Forelimb muscle (tissue), 1 donor: Measurements from ENCODE around the gene SLC4A3. TPM values are rescaled to one million over a fixed set of nuclear protein-coding genes. Genes with fewer than 3 reads are reported as not detected.
"Not testable (repeated sequence)": the region's sequence is repeated elsewhere in the genome, so short reads cannot be mapped to it uniquely, and the experiment has no call there.

Experiments
- DNase-seq: peaks from one replicate; pipeline ENCODE4 v3.0.0-alpha.2; 2013; ENCODE audit warnings: low read depth
- polyA plus RNA-seq: library from polyadenylated mRNA; unstranded; fragments of 120-200 nt; gene quantifications from one replicate; pipeline ENCODE4 v1.2.1, GENCODE V29; 2013; ENCODE audit not compliant: insufficient read length

SLC4A3 gene
- polyA plus RNA-seq, 1 donor: 6.9 TPM

DNA sequence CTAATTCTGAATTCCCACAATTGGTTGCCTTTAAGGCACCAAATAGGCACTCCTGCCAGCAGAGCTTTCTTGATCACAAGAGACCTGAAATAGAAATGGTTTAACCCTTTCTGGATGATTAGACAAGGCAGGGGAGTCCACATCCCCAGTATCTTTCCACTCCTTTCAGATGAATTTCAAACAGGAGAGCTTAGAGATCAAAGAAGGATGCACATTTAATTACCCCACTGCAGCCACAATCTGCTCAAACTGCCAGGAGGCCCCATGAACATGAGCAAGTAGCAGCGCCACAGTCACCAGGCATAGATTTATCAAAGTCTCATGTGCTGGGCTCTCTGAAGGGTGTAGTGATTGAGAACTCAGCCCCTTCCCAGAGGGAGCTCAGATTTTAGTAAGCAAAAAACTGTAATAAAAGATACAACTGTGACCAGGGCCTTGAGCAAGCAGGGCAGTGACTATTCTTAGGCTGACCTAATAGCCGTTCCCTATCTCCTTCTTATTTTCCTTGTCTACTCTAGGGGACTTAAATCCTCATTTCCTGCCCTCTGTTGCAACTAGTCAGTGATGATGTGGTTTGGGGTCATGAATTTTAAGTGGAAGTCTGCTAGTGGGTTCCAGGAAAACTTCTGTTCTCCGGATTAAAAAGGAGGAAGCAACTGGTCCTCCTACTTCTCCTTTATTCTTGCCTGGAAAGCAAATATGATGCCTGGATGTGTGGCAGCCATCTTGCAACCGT lies 53.7 kb downstream of the SLC4A3 start:
- DNase-seq: no peak

DNA sequence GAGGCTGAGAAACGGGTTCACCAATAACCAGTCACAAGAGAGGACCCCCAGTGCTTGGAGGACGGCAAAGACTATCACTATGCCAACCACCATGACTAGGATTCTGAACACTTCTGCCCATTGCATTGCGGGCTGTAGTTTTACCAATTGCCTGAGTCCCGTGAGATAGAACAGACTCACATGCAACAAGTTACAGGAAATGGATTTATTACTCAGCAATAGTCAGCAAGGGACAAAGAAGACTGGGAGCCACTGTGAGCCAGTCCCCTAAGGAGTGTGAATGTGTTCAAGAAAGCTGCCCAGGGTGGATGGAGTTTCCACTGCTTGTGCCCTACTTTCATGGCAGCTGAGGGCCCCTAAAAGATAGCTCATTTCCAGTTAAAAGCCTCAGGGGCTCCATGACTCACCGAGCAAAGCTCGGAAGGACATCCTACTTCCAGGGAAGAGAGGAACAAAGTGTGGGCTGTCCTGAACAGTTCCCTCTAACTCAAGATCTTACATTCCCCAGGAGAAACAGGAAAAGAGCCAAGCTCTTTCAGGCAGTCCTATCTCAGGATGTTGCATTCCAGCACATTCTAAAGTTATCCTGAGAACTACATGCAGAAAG lies 54.4 kb downstream of the SLC4A3 start:
- no peak for DNase-seq

DNA sequence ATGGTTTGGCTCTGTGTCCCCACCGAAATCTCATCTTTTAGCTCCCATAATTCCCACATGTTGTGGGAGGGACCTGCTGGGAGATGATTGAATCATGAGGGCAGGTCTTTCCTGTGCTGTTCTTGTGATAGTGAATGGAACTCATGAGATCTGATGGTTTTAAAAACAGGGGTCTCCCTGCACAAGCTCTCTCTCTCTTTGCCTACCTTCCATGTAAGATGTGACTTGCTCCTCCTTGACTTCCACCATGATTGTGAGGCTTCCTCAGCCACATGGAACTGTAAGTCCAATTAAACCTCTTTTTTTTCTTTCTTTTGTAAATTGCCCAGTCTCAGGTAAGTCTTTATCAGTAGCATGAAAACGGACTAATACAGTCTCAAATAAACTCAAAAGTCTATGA lies 56.0 kb downstream of the SLC4A3 start:
- not testable (repeated sequence) for DNase-seq

- no peak for DNase-seq
Observed at GRCh38 chr2:219684721-219685689, 57.6 kb downstream of the SLC4A3 start.

DNA sequence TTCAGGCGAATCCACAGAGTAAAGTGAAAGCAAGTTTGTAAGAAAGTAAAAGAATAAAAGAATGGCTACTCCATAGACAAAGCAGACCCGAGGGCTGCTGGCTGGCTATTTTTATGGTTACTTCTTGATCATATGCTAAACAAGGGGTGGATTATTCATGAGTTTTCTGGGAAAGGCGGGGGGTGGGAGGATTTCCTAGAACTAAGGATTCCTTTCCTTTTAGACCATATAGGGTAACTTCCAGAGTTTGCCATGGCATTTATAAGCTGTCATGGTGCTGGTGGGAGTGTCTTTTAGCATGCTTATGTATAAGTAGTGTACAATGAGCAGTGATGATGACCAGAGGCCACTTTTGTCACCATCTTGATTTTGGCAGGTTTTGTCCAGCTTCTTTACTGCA lies 59.8 kb downstream of the SLC4A3 start:
- DNase-seq: no peak

DNA sequence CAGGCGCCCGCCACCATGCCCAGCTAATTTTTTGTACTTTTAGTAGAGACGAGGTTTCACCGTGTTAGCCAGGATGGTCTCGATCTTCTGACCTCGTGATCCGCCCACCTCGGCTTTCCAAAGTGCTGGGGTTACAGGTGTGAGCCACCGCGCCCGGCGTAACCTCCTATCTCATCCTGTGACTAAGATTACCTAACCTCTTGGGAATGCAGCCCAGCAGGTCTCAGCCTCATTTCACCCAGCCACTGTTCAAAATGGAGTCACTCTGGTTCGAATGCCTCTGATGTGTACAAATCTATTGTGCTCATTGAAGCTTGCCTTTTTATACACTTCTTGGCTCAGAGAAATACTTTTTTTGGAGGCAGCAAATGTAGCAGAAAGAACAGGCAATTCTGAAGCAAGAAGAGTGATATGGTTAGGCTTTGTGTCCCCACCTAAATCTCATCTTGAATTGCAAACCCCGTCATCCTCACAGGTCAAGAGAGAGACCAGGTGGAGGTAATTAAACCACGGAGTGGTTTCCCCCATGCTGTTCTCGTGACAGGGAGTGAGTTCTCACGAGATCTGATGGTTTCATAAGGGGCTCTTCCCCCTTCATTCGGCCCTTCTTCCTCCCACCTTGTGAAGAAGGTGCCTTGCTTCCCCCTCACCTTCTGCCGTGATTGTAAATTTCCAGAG lies 60.6 kb downstream of the SLC4A3 start:
- DNase-seq: no peak

- DNase-seq: no peak
Observed at GRCh38 chr2:219688560-219689445, 61.4 kb downstream of the SLC4A3 start.

GRCh38 chr2:219689676-219690628 lies 62.5 kb downstream of the SLC4A3 start:
- DNase-seq: no peak

- no peak for DNase-seq
Observed at GRCh38 chr2:219691571-219691970, 64.1 kb downstream of the SLC4A3 start.

Other genes starting within 250 kb of the SLC4A3 start
- gene DNPEP, start 239.7 kb upstream of the SLC4A3 start, polyA plus RNA-seq: 33.7 TPM
- gene DES, start 209.3 kb upstream of the SLC4A3 start, polyA plus RNA-seq: 5,672 TPM
- 235 TPM for gene SPEG, start 192.8 kb upstream of the SLC4A3 start, polyA plus RNA-seq
- 22.8 TPM for gene GMPPA, start 128.7 kb upstream of the SLC4A3 start, polyA plus RNA-seq
- 0.47 TPM for gene ASIC4, start 113.1 kb upstream of the SLC4A3 start, polyA plus RNA-seq
- 50.8 TPM for gene CHPF, start 83.8 kb upstream of the SLC4A3 start, polyA plus RNA-seq
- 2.6 TPM for gene TMEM198, start 83.6 kb upstream of the SLC4A3 start, polyA plus RNA-seq
- gene OBSL1, start 56.1 kb upstream of the SLC4A3 start, polyA plus RNA-seq: 138 TPM
- 0.37 TPM for gene INHA, start 55.3 kb upstream of the SLC4A3 start, polyA plus RNA-seq
- 17.8 TPM for gene STK11IP, start 29.8 kb upstream of the SLC4A3 start, polyA plus RNA-seq